Osteocyte (in vitro differentiated cells): ENCODE measurements around the gene ADAMTS9. TPM values are rescaled to one million over a fixed set of nuclear protein-coding genes. Genes with fewer than 3 reads are reported as not detected.

Experiments
- DNase-seq: peaks from one replicate; pipeline ENCODE4 v3.0.0; 2021; ENCODE audit warnings: mixed read lengths; ENCODE audit not compliant: unreplicated experiment; ENCODE audit errors: extremely low spot score
- H3K27ac Mint-ChIP-seq: one replicate; pipeline ENCODE4 v1.8.0; 2021; ENCODE audit warnings: mild to moderate bottlenecking, mixed read lengths; ENCODE audit not compliant: unreplicated experiment
- H3K27me3 Mint-ChIP-seq: one replicate; pipeline ENCODE4 v1.8.0; 2021; ENCODE audit warnings: mixed read lengths; ENCODE audit not compliant: unreplicated experiment
- H3K36me3 Mint-ChIP-seq: one replicate; pipeline ENCODE4 v1.8.0; 2021; ENCODE audit warnings: mixed read lengths; ENCODE audit not compliant: unreplicated experiment
- H3K4me1 Mint-ChIP-seq: one replicate; pipeline ENCODE4 v1.8.0; 2021; ENCODE audit warnings: mixed read lengths; ENCODE audit not compliant: unreplicated experiment
- H3K4me3 Mint-ChIP-seq: one replicate; pipeline ENCODE4 v1.8.0; 2021; ENCODE audit warnings: mild to moderate bottlenecking, moderate library complexity, mixed read lengths; ENCODE audit not compliant: unreplicated experiment
- H3K9me3 Mint-ChIP-seq: one replicate; pipeline ENCODE4 v1.8.0; 2021; ENCODE audit warnings: mixed read lengths; ENCODE audit not compliant: unreplicated experiment
- CTCF ChIP-seq: fragments of 200-600 bp; sonication (generic); IDR thresholded peaks from 2 replicates; pipeline ENCODE4 v1.5.0; 2021; ENCODE audit warnings: antibody characterized with exemption, mild to moderate bottlenecking, moderate library complexity
- total RNA-seq: library from RNA; stranded (reverse); gene quantifications from 2 replicates; pipeline ENCODE4 v1.2.1, GENCODE V29; 2021

ADAMTS9 gene
- total RNA-seq, 1 donor from 2014 or later, result 1.5 TPM

GRCh38 chr3:64591615-64592014 lies 96.2 kb downstream of the ADAMTS9 start:
- Mint-ChIP-seq H3K4me1 (peaks cover 12% of the 10 kb centered on the region), H3K27me3 (no peaks in the 10 kb centered on the region), H3K9me3 (no peaks in the 10 kb centered on the region), H3K4me3 (no peak overlapping the region), H3K27ac (no peak overlapping the region), H3K36me3 (no peaks in the 10 kb centered on the region)
- no peak for TF ChIP-seq CTCF
- no peak for DNase-seq

GRCh38 chr3:64588380-64588779 lies 99.4 kb downstream of the ADAMTS9 start:
- Mint-ChIP-seq H3K4me1 (peaks cover 7% of the 10 kb centered on the region), H3K36me3 (no peaks in the 10 kb centered on the region), H3K27ac (no peak overlapping the region), H3K4me3 (no peak overlapping the region), H3K9me3 (no peaks in the 10 kb centered on the region), H3K27me3 (peaks cover 3% of the 10 kb centered on the region)
- DNase-seq, result no peak
- no peak for TF ChIP-seq CTCF

GRCh38 chr3:64586952-64587351 lies 100.8 kb downstream of the ADAMTS9 start:
- peaks cover 7% of the 10 kb centered on the region for H3K4me1 Mint-ChIP-seq
- TF ChIP-seq CTCF, result no peak

GRCh38 chr3:64584179-64584578 lies 103.6 kb downstream of the ADAMTS9 start:
- Mint-ChIP-seq H3K9me3 (no peaks in the 10 kb centered on the region), H3K27ac (no peak overlapping the region), H3K36me3 (no peaks in the 10 kb centered on the region), H3K4me1 (peaks cover 7% of the 10 kb centered on the region), H3K4me3 (no peak overlapping the region), H3K27me3 (peaks cover 3% of the 10 kb centered on the region)
- no peak for DNase-seq
- no peak for TF ChIP-seq CTCF

More at GRCh38 chr3:64586952-64587351, 100.8 kb downstream of the ADAMTS9 start:
- no peak overlapping the region for H3K27ac Mint-ChIP-seq
- H3K36me3 Mint-ChIP-seq, result no peaks in the 10 kb centered on the region
- DNase-seq, result no peak
- H3K4me3 Mint-ChIP-seq, result no peak overlapping the region
- peaks cover 3% of the 10 kb centered on the region for H3K27me3 Mint-ChIP-seq
- H3K9me3 Mint-ChIP-seq, result no peaks in the 10 kb centered on the region

GRCh38 chr3:64578797-64579196 lies 109.0 kb downstream of the ADAMTS9 start:
- Mint-ChIP-seq H3K27ac (no peak overlapping the region), H3K4me1 (peaks cover 5% of the 10 kb centered on the region), H3K4me3 (no peak overlapping the region), H3K36me3 (no peaks in the 10 kb centered on the region), H3K9me3 (no peaks in the 10 kb centered on the region), H3K27me3 (no peaks in the 10 kb centered on the region)
- TF ChIP-seq CTCF, result no peak
- DNase-seq, result no peak
